ENCODE data around the gene TRIB2.
"Not testable (repeated sequence)": the region's sequence is repeated elsewhere in the genome, so short reads cannot be mapped to it uniquely, and the experiment has no call there.

The TRIB2 gene

GRCh38 chr2:12716282-12717190 lies at the start of gene TRIB2:
TSS of gene TRIB2 (plus strand) at chr2:12716936. CDS start at chr2:12718308, 1,372 bp downstream.
- peak; percentile 89 for DNase-seq (ENCODE audit: low read depth)

GRCh38 chr2:12669036-12669435 lies 47.7 kb upstream of the TRIB2 start:
- DNase-seq (ENCODE audit: low read depth): no peak

GRCh38 chr2:12672711-12673315 lies 43.9 kb upstream of the TRIB2 start:
- no peak for DNase-seq (ENCODE audit: low read depth)

GRCh38 chr2:12674644-12675328 lies 42.0 kb upstream of the TRIB2 start:
- DNase-seq (ENCODE audit: low read depth): no peak

- no peak for DNase-seq (ENCODE audit: low read depth)
Measured at GRCh38 chr2:12675352-12675795, 41.4 kb upstream of the TRIB2 start.

- no peak for DNase-seq (ENCODE audit: low read depth)
Measured at GRCh38 chr2:12675801-12676200, 40.9 kb upstream of the TRIB2 start.

GRCh38 chr2:12676771-12677170 lies 40.0 kb upstream of the TRIB2 start:
- DNase-seq (ENCODE audit: low read depth): no peak

- no peak for DNase-seq (ENCODE audit: low read depth)
Measured at GRCh38 chr2:12678186-12678585, 38.5 kb upstream of the TRIB2 start.

GRCh38 chr2:12679550-12680072 lies 37.1 kb upstream of the TRIB2 start:
- no peak for DNase-seq (ENCODE audit: low read depth)

- DNase-seq (ENCODE audit: low read depth): not testable (repeated sequence)
Measured at GRCh38 chr2:12680115-12680514, 36.6 kb upstream of the TRIB2 start.

GRCh38 chr2:12682017-12682416 lies 34.7 kb upstream of the TRIB2 start:
- DNase-seq (ENCODE audit: low read depth): no peak

GRCh38 chr2:12683457-12684100 lies 33.2 kb upstream of the TRIB2 start:
- no peak for DNase-seq (ENCODE audit: low read depth)

- DNase-seq (ENCODE audit: low read depth): no peak
Measured at GRCh38 chr2:12684471-12684936, 32.2 kb upstream of the TRIB2 start.

GRCh38 chr2:12685145-12685544 lies 31.6 kb upstream of the TRIB2 start:
- DNase-seq (ENCODE audit: low read depth): no peak

- no peak for DNase-seq (ENCODE audit: low read depth)
Measured at GRCh38 chr2:12685956-12686355, 30.8 kb upstream of the TRIB2 start.

GRCh38 chr2:12686708-12687283 lies 29.9 kb upstream of the TRIB2 start:
- DNase-seq (ENCODE audit: low read depth): no peak

GRCh38 chr2:12688091-12688490 lies 28.6 kb upstream of the TRIB2 start:
- no peak for DNase-seq (ENCODE audit: low read depth)

- no peak for DNase-seq (ENCODE audit: low read depth)
Measured at GRCh38 chr2:12688893-12689292, 27.8 kb upstream of the TRIB2 start.

GRCh38 chr2:12693509-12693908 lies 23.2 kb upstream of the TRIB2 start:
- no peak for DNase-seq (ENCODE audit: low read depth)

- DNase-seq (ENCODE audit: low read depth): no peak
Measured at GRCh38 chr2:12694990-12695774, 21.6 kb upstream of the TRIB2 start.

- DNase-seq (ENCODE audit: low read depth): no peak
Measured at GRCh38 chr2:12697617-12698016, 19.1 kb upstream of the TRIB2 start.

All from stimulated activated CD4-positive, alpha-beta T cell treated with anti-CD3 and anti-CD28 coated beads, Interleukin-2, amount 100 ng/mL, for 4 hours (primary cell).